ENCODE results near the gene GRB10. TPM values are rescaled to one million over a fixed set of nuclear protein-coding genes. Genes with fewer than 3 reads are reported as not detected.

The GRB10 gene
- total and polyA plus RNA-seq, 2 of the 8 experiments (the other 6 are each of a cell fraction or from before 2014, with no cell fraction given): 35.7 to 97.0 TPM

- no peak for TF ChIP-seq FOSL1 (IDR thresholded peaks at IDR 0.05; ENCODE audit: insufficient read depth, low read depth, low read length)
- TF ChIP-seq BRCA1 (IDR thresholded peaks at IDR 0.05; ENCODE audit: low read depth, low read length): no peak
- no peak for TF ChIP-seq SIRT6 (IDR thresholded peaks at IDR 0.05; ENCODE audit: low read length)
- TF ChIP-seq SIX5 (IDR thresholded peaks at IDR 0.05; ENCODE audit: low read depth, low read length): no peak
- no peak for TF ChIP-seq HDAC6 (IDR thresholded peaks at IDR 0.05; ENCODE audit: low read depth, low read length)
- TF ChIP-seq, protein P1, sequence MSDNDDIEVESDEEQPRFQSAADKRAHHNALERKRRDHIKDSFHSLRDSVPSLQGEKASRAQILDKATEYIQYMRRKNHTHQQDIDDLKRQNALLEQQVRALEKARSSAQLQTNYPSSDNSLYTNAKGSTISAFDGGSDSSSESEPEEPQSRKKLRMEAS (IDR thresholded peaks at IDR 0.05): no peak
- TF ChIP-seq EGR1 (IDR thresholded peaks at IDR 0.05; ENCODE audit: borderline replicate concordance, low read depth, low read length): no peak
Observed at GRCh38 chr7:50649259-50649885, 133.3 kb downstream of the GRB10 start (continued).

All from H1 (cell line).